Left cardiac atrium (tissue), 4 donors: ENCODE data around the gene UBE2E3. TPM values are rescaled to one million over a fixed set of nuclear protein-coding genes. Genes with fewer than 3 reads are reported as not detected.
"Not testable (repeated sequence)": the region's sequence is repeated elsewhere in the genome, so short reads cannot be mapped to it uniquely, and the experiment has no call there.

Experiments used
- ATAC-seq, 2 donors: fragments of 200-7000 bp; cut with Tn5 transposase; one replicate each; pipeline ENCODE4 v1.9.1; 2020; ENCODE audit warnings: mild to moderate bottlenecking in 2 of 2, moderate library complexity in 2 of 2
- DNase-seq: peaks from one replicate; pipeline ENCODE4 v3.0.0-alpha.2; 2020
- intact Hi-C, 2 donors: fragments of 100-400 bp; cut with DNase I; formaldehyde crosslinking; loops; one replicate each; pipeline versions ENCODE4 v1.14.1 to v1.15.1; 2022 to 2023
- total RNA-seq, 2 donors: library from RNA; stranded (reverse); fragmentation: NEBNext Ultra II Directional; extraction: Animal tissue kit (Norgen Biotek cat#: 25700); gene quantifications; one replicate each; pipeline ENCODE4 v1.2.1, GENCODE V29; 2021
- donor health status: DM: no; HTN: yes; CAD: no.
- donor health status: DM: no; HTN: yes; CAD: no; lungs with severe emphysema.
- donor health status: DM: yes; HTN: yes; CAD: no.
- donor health status: Dilated cardiomyopathy.

Gene UBE2E3
- total RNA-seq, 2 donors from 2014 or later: 50.5 to 57.7 TPM

DNA sequence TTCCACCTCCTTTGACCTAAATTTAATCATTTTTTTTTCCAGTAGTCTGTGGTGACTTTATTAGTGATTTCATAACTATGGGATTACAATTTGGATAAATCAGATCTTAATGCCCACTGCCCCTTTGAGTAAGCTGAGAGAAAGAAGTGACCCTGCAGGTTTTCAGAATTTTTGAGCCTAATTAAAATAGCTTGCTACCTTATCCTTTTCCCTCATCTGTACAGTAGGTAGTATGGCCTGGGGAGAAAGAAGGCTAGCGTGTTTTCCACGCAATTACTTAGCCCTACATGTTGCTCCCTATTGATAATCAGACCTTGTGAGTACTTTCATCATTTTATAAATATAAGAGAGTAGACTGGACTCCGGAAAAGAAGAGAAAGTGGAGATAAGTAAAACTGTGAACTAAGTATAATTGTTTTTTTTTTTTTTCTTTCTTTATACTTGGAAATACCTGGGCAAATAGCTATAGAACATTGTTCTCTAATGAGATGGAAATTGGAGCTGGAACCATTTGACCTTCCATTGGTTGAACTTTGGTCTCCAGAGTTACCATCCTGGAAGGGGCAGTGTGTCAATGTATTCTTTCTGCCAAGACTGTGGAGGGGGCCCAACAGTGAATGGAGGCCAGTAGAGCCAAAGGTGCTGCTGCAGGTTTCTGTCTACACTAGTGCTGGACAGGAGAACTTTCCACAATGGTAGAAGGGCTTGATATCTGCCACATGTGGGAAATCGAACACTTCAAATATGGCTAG, 26.9 kb downstream of the UBE2E3 start:
- intact Hi-C loops: no loop called here
- no peak for ATAC-seq
- DNase-seq: no peak

DNA sequence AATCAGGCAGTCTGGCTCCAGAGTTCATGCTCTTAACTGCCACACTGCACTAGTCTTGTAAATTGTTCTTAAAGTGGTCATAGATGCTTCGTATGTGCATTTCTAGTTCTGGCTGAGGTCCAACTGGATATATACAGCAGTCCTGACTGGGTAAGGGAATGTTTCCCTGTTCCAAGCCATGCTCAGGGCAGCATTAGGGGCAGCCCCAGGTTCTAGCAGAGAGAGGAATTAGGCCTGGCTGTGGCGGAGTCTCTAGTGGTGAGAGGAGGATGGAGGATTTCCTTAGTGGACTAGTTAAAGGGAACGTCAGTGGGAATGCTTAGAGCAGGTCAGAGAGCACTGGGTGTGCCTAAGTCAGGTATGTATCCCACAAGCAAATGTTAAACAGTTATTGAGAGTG, 28.0 kb downstream of the UBE2E3 start:
- DNase-seq (no peak), ATAC-seq (no peak)
- intact Hi-C loops: no loop called here

DNA sequence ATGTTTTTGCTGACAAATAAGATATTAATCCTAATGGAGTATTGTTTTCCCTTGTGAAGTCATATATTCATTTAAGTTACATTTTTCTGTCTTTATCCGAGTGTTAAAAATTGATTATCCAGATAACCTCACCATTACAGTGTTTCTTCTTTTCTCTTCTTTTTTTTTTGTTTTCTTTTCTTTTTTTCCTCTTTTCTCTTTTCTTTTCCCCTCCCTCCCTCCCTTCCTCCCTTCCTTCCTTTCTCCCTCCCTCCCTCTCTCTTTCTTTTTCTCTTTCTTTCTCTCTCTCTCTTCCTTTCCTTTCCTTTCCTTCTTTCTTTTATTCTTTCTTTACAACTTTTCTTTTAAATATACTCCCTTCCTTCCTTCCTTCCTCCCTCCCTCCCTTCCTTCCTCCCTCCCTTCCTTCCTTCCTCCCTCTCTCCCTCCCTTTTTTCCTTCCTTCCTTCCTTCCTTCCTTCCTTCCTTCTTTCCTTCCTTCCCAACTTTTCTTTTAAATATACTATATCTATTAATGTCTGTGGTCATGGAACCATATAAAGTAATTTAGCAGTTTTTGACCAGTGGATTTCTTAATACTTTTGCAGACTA, 40.9 kb downstream of the UBE2E3 start:
- no peak for DNase-seq
- intact Hi-C loops: no loop called here
- no peak for ATAC-seq

DNA sequence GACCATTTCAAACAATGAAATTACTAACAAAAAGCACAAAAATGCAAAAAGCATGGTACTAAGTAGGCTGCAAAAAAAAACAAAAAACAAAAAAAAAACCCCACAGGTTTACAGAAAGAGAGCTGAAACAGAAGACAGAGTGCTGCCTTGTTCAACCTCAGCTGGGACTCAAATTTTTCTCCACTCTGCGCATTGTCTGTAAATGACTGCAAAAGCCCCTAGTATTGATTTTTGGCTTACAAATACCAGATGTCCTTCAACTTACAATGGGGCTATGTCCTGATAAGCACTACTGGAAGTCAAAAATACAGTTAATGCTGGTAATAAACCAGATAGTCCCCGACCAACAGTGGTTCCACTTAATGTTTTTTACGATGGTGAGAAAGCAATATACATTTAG, 42.2 kb downstream of the UBE2E3 start:
- ATAC-seq: no peak
- intact Hi-C loops: no loop called here
- no peak for DNase-seq

DNA sequence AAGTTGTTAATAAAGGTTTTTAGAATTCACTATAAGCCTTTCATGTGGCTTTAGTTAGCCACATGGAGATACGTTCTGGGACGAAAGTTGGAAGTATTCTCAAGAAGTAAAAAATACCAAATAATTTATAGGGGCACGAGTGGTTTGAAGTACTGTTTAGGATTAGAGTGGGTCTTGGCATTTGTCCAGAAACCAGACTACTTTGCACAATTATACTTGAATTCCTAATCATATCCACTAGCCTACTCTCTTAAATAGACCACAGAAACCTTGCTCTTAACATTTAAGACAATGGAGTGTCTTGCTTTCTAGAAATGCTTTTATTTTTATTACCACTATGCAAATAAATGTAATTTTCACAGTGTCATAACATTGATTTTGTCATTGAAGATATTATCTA, 44.6 kb downstream of the UBE2E3 start:
- ATAC-seq: no peak
- intact Hi-C loops: no loop called here

DNA sequence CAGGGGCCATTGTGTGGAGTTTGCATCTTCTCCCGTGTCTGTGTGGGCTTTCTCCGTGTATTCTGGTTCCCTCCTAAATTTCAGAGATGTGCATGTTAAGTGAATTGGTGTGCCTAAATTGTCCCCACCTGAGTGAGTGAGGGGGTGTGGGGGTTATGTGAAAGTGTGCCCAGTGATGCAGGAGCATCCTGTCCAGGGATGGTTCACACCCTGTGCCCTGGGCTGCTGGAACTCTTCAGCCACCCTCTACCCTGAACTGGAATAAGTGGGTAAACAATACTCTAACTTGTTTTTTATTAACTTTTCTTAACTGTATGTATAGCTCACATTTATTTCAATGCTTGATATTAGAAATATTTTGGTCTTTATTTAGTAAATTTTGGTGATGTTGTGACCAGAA, 56.0 kb downstream of the UBE2E3 start:
- DNase-seq: no peak
- ATAC-seq: no peak
- intact Hi-C loops: no loop called here

More for the DNA sequence above, 44.6 kb downstream of the UBE2E3 start:
- no peak for DNase-seq

DNA sequence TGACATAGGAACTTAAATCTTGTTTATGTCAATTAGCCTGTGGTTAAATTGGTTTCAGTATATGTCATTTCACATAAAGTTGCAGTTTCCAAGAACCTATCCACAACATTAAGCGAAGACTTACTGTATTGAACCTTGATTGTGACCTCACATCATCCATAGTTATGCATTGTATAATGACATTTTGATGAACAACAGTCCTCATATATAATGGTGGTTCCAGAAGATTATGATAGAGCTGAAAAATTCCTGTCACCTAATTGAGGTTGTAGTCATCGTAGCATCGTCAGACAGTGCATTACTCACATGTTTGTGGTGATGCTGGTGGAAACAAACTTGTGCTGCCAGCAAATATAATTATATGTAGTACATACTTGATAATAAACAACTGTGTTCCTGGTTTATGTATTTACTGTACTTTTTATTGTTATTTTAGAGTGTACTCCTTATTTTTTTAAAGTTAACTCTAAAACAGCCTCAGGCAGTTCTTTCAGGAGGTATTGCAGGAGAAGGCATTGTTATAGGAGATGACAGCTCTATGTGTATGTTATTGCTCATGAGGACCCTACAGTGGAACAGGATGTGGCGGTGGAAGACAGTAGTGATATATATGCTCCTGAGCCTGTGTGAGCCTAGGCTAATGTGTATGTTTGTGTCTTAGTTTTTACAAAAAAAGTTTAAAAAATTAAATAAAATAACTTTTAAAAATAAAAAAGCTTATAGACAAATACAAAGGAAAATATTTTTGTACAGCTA, 56.6 kb downstream of the UBE2E3 start:
- intact Hi-C loops: no loop called here
- ATAC-seq: no peak
- no peak for DNase-seq

GRCh38 chr2:181037922-181038321, 57.5 kb downstream of the UBE2E3 start:
- ATAC-seq (no peak), DNase-seq (no peak)
- intact Hi-C loops: no loop called here

DNA sequence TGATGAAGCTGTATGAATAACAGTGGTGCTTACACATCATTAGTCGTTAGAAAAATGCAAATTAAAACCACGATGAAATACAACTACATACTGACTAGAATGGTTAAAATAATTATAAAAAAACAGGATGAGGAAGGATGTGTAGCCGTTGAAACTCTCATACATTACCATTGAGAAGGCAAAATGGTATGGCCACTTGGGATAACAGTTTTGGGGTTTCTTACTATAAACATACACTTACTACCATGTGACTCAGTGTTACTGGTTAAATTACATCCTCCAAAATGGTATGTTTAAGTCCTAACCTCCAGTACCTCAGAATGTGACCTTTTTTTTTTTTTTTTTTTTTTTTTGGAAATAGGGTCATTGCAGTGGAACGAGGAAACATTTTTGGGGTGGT, 58.4 kb downstream of the UBE2E3 start:
- no peak for ATAC-seq
- intact Hi-C loops: no loop called here
- DNase-seq: no peak

- intact Hi-C loops, ATAC-seq, DNase-seq: not testable (repeated sequence)
These were observed 60.4 kb downstream of the UBE2E3 start for GRCh38 chr2:181040839-181041238.

- ATAC-seq (no peak), DNase-seq (no peak)
- intact Hi-C loops: no loop called here
These were observed 61.3 kb downstream of the UBE2E3 start for GRCh38 chr2:181041661-181042060.

- ATAC-seq: no peak
- intact Hi-C loops: no loop called here
- no peak for DNase-seq
These were observed 62.3 kb downstream of the UBE2E3 start for GRCh38 chr2:181042706-181043105.

DNA sequence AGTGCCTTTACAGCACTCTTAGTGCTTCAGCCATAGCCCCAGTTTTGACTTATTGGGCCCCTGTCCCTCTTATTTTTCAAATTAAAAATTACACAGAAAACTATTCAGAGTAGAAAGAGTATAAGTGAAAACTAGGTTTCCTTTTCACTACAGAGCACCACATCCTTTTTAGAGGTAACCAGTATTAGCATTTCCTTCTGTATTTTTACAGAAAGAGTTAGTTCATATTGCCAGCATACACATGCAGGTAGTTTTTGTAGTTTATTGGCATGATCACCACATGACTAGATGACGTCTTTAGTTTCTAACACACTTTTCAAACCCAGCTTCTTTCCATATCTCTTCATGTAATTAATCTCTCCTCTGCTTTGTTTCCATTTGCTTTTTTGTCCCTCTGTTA, 66.4 kb downstream of the UBE2E3 start:
- DNase-seq: no peak
- no peak for ATAC-seq
- intact Hi-C loops: no loop called here

- no peak for DNase-seq
- no peak for ATAC-seq
- intact Hi-C loops: no loop called here
These were observed 67.4 kb downstream of the UBE2E3 start for GRCh38 chr2:181047829-181048228.

DNA sequence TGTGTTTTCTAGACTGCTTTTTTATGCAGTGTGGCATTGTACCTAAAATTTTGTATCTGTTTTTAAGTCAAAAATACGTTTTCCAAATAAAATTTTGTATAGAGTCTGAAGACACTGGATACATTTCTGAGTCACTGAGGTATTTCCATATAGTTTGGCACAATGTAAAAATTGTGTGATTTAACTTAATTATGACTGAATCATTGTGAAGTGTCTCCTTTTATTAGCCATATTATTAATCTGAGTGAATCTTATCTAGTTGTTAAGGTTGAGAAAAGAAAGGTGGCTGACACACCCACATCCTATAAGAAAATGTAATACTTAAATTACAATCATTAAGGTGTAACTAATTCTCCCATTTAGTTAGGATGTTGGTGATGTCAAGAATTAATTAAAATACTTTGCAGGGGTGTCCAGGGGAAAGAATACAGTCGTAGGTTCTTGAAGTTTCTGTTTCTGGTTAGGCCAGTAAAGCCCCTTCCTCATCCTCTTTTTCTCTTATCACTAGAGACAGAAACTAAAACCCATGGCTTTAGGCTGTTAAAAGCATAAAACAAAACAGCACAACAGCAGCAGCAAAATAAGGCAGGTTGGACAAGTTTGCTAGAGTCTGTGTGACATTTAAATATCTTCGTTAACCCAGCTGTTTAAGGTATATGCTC, 71.6 kb downstream of the UBE2E3 start:
- DNase-seq (no peak), ATAC-seq (no peak)
- intact Hi-C loops: no loop called here

DNA sequence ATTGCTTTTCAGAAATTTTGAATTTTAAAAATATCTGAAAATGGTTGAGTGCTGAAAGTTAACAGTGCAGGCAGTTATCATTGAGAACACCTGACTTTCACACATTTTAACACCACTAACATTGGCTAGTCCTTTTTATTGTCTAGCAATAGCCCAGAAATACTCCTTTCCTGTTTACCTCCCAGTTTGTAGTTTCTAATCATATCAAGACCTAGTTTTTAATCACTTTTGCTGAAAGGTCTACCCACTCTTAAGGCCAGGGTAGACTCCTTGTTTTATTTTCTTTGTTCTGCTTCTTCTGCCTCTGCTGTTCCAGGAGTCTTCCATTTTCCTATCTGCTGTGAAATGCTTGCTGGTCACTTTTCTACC, 72.1 kb downstream of the UBE2E3 start:
- DNase-seq (no peak), ATAC-seq (no peak)
- intact Hi-C loops: no loop called here

GRCh38 chr2:181054256-181054655, 73.9 kb downstream of the UBE2E3 start:
- ATAC-seq: no peak
- DNase-seq: no peak
- intact Hi-C loops: no loop called here

GRCh38 chr2:181054843-181055242, 74.4 kb downstream of the UBE2E3 start:
- intact Hi-C loops: loop anchor here in 1 of 2 donors (5.0 kb wide), 1 partner anchor 933 kb away; no protein-coding TSS in a partner anchor
- ATAC-seq (no peak), DNase-seq (no peak)

DNA sequence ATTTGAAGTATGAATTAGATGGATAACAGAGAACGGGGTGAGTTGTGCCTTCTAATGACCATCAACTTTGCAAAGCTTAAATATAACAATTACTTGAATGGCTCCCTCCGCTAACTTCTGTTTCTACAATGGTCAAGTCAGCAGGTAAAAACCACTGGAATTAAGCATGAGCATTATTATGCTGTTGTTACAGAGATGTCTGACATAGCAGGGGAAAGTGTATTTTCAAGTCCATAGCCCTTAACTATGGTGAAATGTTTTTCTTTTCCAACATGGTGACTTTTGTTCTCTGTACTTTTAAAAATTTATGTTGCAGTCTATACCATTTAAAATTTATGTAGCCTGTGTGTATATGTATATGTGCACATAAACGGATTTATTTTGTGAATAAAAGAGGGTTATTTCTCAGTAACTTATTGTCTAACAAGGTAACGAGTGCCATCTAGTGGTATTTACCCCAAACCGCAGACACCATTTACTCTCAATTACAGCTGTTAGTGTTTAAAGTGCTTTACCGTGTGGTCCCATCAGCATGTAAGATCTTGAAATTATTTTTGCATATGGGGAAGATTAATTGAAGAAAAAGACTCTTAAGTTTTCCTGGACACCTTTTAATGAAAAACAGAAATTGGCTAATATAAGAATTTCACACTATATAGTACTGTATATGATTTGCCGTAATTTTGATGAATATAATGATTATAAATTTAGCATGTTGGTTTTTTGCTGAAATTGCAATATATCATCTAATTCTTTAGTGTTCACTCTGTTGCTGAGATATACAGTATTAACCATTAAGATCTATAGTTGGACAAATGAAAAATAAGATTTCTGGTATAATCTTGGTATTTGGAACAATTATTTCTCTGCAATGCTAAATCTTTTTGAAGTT, 78.2 kb downstream of the UBE2E3 start:
- intact Hi-C loops: loop anchor here in 1 of 2 donors (5.0 kb wide), 1 partner anchor 936 kb away; no protein-coding TSS in a partner anchor
- DNase-seq (no peak), ATAC-seq (no peak)
